Testis (tissue), 2 donors: ENCODE data around the gene RAB7A.

Experiments
- CTCF ChIP-seq, 3 experiments: fragments of 450-650 bp in 2 of 3; fragments of 200-600 bp in 1 of 3; sonication (generic) in 1 of 3; IDR thresholded peaks; one replicate each; pipeline ENCODE4 v1.5.1; 2016 to 2019; ENCODE audit warnings: antibody characterized with exemption in 3 of 3, mild to moderate bottlenecking in 2 of 3, moderate library complexity in 1 of 3
- POLR2A ChIP-seq: fragments of 450-650 bp; IDR thresholded peaks from one replicate; pipeline ENCODE4 v1.6.1; 2017; ENCODE audit warnings: antibody characterized with exemption, mild to moderate bottlenecking, moderate library complexity

GRCh38 chr3:128849911-128850455 is 124.0 kb downstream of the RAB7A start:
- TF ChIP-seq CTCF (IDR thresholded peaks at IDR 0.05) = no peak
- no peak for TF ChIP-seq POLR2A
